DMS53 treated with DMSO at 0.1 percent for 48 hours (cell line): ENCODE measurements around the gene LLGL2.
"Not testable (repeated sequence)": the region's sequence is repeated elsewhere in the genome, so short reads cannot be mapped to it uniquely, and the experiment has no call there.

Experiments used
- DNase-seq: peaks from one replicate; lab custom pipeline; 2025; ENCODE audit not compliant: unreplicated experiment; lab: John Stamatoyannopoulos, UW

The LLGL2 gene

GRCh38 chr17:75568412-75569255 is 43.1 kb downstream of the LLGL2 start:
- DNase-seq = no peak

- no peak for DNase-seq
These were observed 44.7 kb downstream of the LLGL2 start for GRCh38 chr17:75570034-75570676.

- no peak for DNase-seq
These were observed 45.3 kb downstream of the LLGL2 start for GRCh38 chr17:75570772-75571171.

GRCh38 chr17:75571197-75571884 is 45.8 kb downstream of the LLGL2 start:
- no peak for DNase-seq

GRCh38 chr17:75571885-75572215 is 46.4 kb downstream of the LLGL2 start:
- no peak for DNase-seq

GRCh38 chr17:75572713-75573539 is 47.4 kb downstream of the LLGL2 start:
- no peak for DNase-seq

GRCh38 chr17:75573540-75573957 is 48.1 kb downstream of the LLGL2 start:
- no peak for DNase-seq

GRCh38 chr17:75573994-75574393 is 48.5 kb downstream of the LLGL2 start:
- DNase-seq = no peak

- no peak for DNase-seq
These were observed 49.0 kb downstream of the LLGL2 start for GRCh38 chr17:75574404-75575036.

- no peak for DNase-seq
These were observed 49.7 kb downstream of the LLGL2 start for GRCh38 chr17:75575197-75575596.

GRCh38 chr17:75575728-75576127 is 50.2 kb downstream of the LLGL2 start:
- DNase-seq = no peak

GRCh38 chr17:75576661-75577060 is 51.2 kb downstream of the LLGL2 start:
- no peak for DNase-seq

- DNase-seq = not testable (repeated sequence)
These were observed 55.7 kb downstream of the LLGL2 start for GRCh38 chr17:75581121-75581725.

- DNase-seq = not testable (repeated sequence)
These were observed 57.7 kb downstream of the LLGL2 start for GRCh38 chr17:75583197-75583596.

- DNase-seq = no peak
These were observed 59.3 kb downstream of the LLGL2 start for GRCh38 chr17:75584849-75585175.

- peak; percentile 14 for DNase-seq
These were observed 62.4 kb downstream of the LLGL2 start, which contains the start of gene MYO15B for GRCh38 chr17:75587675-75588595. MYO15B (plus strand) TSS chr17:75587800; CDS start chr17:75588058, 258 bp downstream.

- peak; percentile 32 for DNase-seq
These were observed 63.1 kb downstream of the LLGL2 start for GRCh38 chr17:75588596-75589011.

- DNase-seq = peak; percentile 77
These were observed 63.8 kb downstream of the LLGL2 start for GRCh38 chr17:75589012-75589918.
